ENCODE data around the gene ACOT9.
"Not testable (repeated sequence)": the region's sequence is repeated elsewhere in the genome, so short reads cannot be mapped to it uniquely, and the experiment has no call there.

The ACOT9 gene

GRCh38 chrX:23670528-23670927 is 72.5 kb downstream of the ACOT9 start:
- Histone ChIP-seq H3K9me3 (ENCODE audit: low read length) (no peaks in the 10 kb centered on the region), H3K27ac (ENCODE audit: low read depth, low read length) (no peak overlapping the region), H3K4me3 (ENCODE audit: low read depth in 1 of 2, low read length in 2 of 2) (no peak overlapping the region), H3K4me1 (ENCODE audit: insufficient read depth, low read length) (no peaks in the 10 kb centered on the region), H3K36me3 (ENCODE audit: insufficient read depth, low read length) (no peaks in the 10 kb centered on the region), H3K27me3 (ENCODE audit: control insufficient read depth in 1 of 2, insufficient read depth in 2 of 2, low read length in 2 of 2) (no peaks in the 10 kb centered on the region), H3K9ac (ENCODE audit: low read length) (no peak overlapping the region)

DNA sequence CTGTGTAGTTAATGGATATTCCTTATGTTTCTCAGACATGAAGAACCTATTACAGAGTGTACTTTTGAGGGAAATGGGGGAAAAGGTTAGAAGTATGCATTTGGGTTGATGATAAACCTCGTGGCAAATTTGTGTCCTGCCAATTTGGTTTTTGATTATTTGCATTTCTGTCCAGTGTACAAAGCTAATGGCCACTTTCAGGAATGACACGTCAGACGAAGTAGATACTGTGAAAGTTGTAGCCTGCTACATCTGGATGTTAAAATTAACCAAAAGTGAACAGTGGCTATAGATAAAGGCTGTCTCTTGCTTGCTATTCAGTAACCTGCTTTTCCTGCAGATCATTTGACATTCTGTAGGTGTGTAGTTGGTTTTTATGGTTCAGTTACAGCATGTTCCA is 74.7 kb downstream of the ACOT9 start:
- peak overlapping the region in 1 of 2 donors; percentile 44 for H3K4me3 ChIP-seq (ENCODE audit: low read depth in 1 of 2, low read length in 2 of 2)
- no peaks in the 10 kb centered on the region for H3K27me3 ChIP-seq (ENCODE audit: control insufficient read depth in 1 of 2, insufficient read depth in 2 of 2, low read length in 2 of 2)
- H3K27ac ChIP-seq (ENCODE audit: low read depth, low read length) = no peak overlapping the region
- H3K36me3 ChIP-seq (ENCODE audit: insufficient read depth, low read length) = no peaks in the 10 kb centered on the region
- H3K9me3 ChIP-seq (ENCODE audit: low read length) = no peaks in the 10 kb centered on the region
- H3K4me1 ChIP-seq (ENCODE audit: insufficient read depth, low read length) = no peaks in the 10 kb centered on the region
- H3K9ac ChIP-seq (ENCODE audit: low read length) = no peak overlapping the region

GRCh38 chrX:23667239-23668177 is 75.6 kb downstream of the ACOT9 start, which contains the start of gene PRDX4:
TSS of gene PRDX4 (plus strand) at chrX:23667493. CDS start at chrX:23667571, 78 bp downstream.
- no peaks in the 10 kb centered on the region for H3K4me1 ChIP-seq (ENCODE audit: insufficient read depth, low read length)
- no peaks in the 10 kb centered on the region for H3K36me3 ChIP-seq (ENCODE audit: insufficient read depth, low read length)
- no peak within 1 kb of the TSS for H3K9ac ChIP-seq (ENCODE audit: low read length)
- no peaks in the 10 kb centered on the region for H3K27me3 ChIP-seq (ENCODE audit: control insufficient read depth in 1 of 2, insufficient read depth in 2 of 2, low read length in 2 of 2)
- no peak within 1 kb of the TSS for H3K27ac ChIP-seq (ENCODE audit: low read depth, low read length)
- no peaks in the 10 kb centered on the region for H3K9me3 ChIP-seq (ENCODE audit: low read length)
- peak within 1 kb of the TSS; percentile 44 to 59 for H3K4me3 ChIP-seq (ENCODE audit: low read depth in 1 of 2, low read length in 2 of 2)

DNA sequence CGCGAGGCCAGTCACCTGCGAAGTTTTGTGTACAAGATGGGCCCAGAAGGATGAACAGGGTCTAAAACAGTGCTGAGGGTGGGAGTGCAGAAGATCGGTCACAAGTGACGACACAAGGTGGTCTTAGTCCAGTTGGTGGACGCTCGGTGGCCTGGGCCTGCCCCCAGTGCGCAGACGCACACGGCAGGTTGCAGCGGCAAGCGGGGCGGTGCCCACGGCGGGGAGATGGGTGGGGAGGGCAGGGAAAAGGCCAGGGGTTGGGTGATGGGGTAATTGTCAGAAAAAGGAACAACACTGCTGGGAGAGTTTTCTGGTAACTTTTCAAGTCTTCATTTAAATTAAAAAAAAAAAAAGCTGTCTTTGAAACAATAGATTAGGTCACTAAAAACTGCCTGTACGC is 76.8 kb downstream of the ACOT9 start:
- no peak overlapping the region for H3K27ac ChIP-seq (ENCODE audit: low read depth, low read length)
- no peak overlapping the region for H3K4me3 ChIP-seq (ENCODE audit: low read depth in 1 of 2, low read length in 2 of 2)
- H3K9ac ChIP-seq (ENCODE audit: low read length) = no peak overlapping the region
- H3K9me3 ChIP-seq (ENCODE audit: low read length) = no peaks in the 10 kb centered on the region
- no peaks in the 10 kb centered on the region for H3K36me3 ChIP-seq (ENCODE audit: insufficient read depth, low read length)
- H3K27me3 ChIP-seq (ENCODE audit: control insufficient read depth in 1 of 2, insufficient read depth in 2 of 2, low read length in 2 of 2) = no peaks in the 10 kb centered on the region
- no peaks in the 10 kb centered on the region for H3K4me1 ChIP-seq (ENCODE audit: insufficient read depth, low read length)

- H3K27ac ChIP-seq (ENCODE audit: low read depth, low read length) = no peak overlapping the region
- no peaks in the 10 kb centered on the region for H3K27me3 ChIP-seq (ENCODE audit: control insufficient read depth in 1 of 2, insufficient read depth in 2 of 2, low read length in 2 of 2)
- no peaks in the 10 kb centered on the region for H3K4me1 ChIP-seq (ENCODE audit: insufficient read depth, low read length)
- H3K36me3 ChIP-seq (ENCODE audit: insufficient read depth, low read length) = no peaks in the 10 kb centered on the region
- no peaks in the 10 kb centered on the region for H3K9me3 ChIP-seq (ENCODE audit: low read length)
- H3K9ac ChIP-seq (ENCODE audit: low read length) = no peak overlapping the region
- no peak overlapping the region for H3K4me3 ChIP-seq (ENCODE audit: low read depth in 1 of 2, low read length in 2 of 2)
Observed at GRCh38 chrX:23664496-23664895, 78.6 kb downstream of the ACOT9 start.

GRCh38 chrX:23662853-23663252 is 80.2 kb downstream of the ACOT9 start:
- Histone ChIP-seq H3K27me3 (ENCODE audit: control insufficient read depth in 1 of 2, insufficient read depth in 2 of 2, low read length in 2 of 2) (no peaks in the 10 kb centered on the region), H3K4me3 (ENCODE audit: low read depth in 1 of 2, low read length in 2 of 2) (no peak overlapping the region), H3K36me3 (ENCODE audit: insufficient read depth, low read length) (no peaks in the 10 kb centered on the region), H3K27ac (ENCODE audit: low read depth, low read length) (no peak overlapping the region), H3K4me1 (ENCODE audit: insufficient read depth, low read length) (no peaks in the 10 kb centered on the region), H3K9me3 (ENCODE audit: low read length) (no peaks in the 10 kb centered on the region), H3K9ac (ENCODE audit: low read length) (no peak overlapping the region)

GRCh38 chrX:23662187-23662586 is 80.9 kb downstream of the ACOT9 start:
- Histone ChIP-seq H3K27ac (ENCODE audit: low read depth, low read length) (no peak overlapping the region), H3K9ac (ENCODE audit: low read length) (no peak overlapping the region), H3K4me1 (ENCODE audit: insufficient read depth, low read length) (no peaks in the 10 kb centered on the region)

DNA sequence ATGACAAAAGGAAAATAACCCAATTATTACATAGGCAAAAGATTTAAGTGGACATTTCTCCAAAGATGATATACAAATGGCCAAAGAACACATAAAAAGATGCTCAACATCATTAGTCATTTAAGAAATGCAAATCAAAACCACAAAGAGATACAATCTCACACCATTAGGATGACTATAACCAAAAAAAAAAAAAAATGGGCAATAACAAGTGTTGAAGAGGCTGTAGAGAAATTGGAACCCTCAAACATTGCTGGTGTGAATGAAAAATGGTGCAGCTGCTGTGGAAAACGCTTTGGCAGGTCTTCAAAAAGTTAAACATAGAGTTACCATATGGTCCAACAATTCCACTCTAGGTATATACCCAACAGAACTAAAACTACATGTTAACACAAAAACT is 81.4 kb downstream of the ACOT9 start:
- Histone ChIP-seq H3K4me1 (ENCODE audit: insufficient read depth, low read length) (no peaks in the 10 kb centered on the region), H3K4me3 (ENCODE audit: low read depth in 1 of 2, low read length in 2 of 2) (no peak overlapping the region), H3K27ac (ENCODE audit: low read depth, low read length) (no peak overlapping the region), H3K36me3 (ENCODE audit: insufficient read depth, low read length) (no peaks in the 10 kb centered on the region), H3K9me3 (ENCODE audit: low read length) (no peaks in the 10 kb centered on the region), H3K9ac (ENCODE audit: low read length) (no peak overlapping the region), H3K27me3 (ENCODE audit: control insufficient read depth in 1 of 2, insufficient read depth in 2 of 2, low read length in 2 of 2) (no peaks in the 10 kb centered on the region)

More at GRCh38 chrX:23662187-23662586, 80.9 kb downstream of the ACOT9 start:
- H3K27me3 ChIP-seq (ENCODE audit: control insufficient read depth in 1 of 2, insufficient read depth in 2 of 2, low read length in 2 of 2) = no peaks in the 10 kb centered on the region
- no peak overlapping the region for H3K4me3 ChIP-seq (ENCODE audit: low read depth in 1 of 2, low read length in 2 of 2)
- no peaks in the 10 kb centered on the region for H3K9me3 ChIP-seq (ENCODE audit: low read length)
- H3K36me3 ChIP-seq (ENCODE audit: insufficient read depth, low read length) = no peaks in the 10 kb centered on the region

DNA sequence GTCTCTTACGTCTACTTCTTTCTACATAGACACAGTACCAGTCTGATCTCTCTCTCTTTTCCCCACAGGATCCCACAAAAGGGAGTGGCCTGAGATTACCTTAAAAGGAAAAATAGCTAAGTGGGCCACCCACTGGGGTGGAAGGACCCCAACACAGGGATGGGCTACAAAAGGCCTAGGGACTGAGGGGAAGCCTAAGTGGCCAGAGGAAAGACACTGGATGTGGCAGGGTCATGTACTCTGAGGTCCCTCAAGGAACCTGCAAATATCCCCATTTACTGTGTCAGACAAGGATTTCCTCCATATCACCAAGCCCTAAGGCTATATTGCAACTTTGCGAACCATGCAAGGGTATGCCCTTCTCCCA is 82.3 kb downstream of the ACOT9 start:
- Histone ChIP-seq H3K36me3 (ENCODE audit: insufficient read depth, low read length) (no peaks in the 10 kb centered on the region), H3K4me1 (ENCODE audit: insufficient read depth, low read length) (no peaks in the 10 kb centered on the region), H3K27me3 (ENCODE audit: control insufficient read depth in 1 of 2, insufficient read depth in 2 of 2, low read length in 2 of 2) (no peaks in the 10 kb centered on the region), H3K9ac (ENCODE audit: low read length) (no peak overlapping the region), H3K4me3 (ENCODE audit: low read depth in 1 of 2, low read length in 2 of 2) (no peak overlapping the region), H3K27ac (ENCODE audit: low read depth, low read length) (no peak overlapping the region), H3K9me3 (ENCODE audit: low read length) (no peaks in the 10 kb centered on the region)

DNA sequence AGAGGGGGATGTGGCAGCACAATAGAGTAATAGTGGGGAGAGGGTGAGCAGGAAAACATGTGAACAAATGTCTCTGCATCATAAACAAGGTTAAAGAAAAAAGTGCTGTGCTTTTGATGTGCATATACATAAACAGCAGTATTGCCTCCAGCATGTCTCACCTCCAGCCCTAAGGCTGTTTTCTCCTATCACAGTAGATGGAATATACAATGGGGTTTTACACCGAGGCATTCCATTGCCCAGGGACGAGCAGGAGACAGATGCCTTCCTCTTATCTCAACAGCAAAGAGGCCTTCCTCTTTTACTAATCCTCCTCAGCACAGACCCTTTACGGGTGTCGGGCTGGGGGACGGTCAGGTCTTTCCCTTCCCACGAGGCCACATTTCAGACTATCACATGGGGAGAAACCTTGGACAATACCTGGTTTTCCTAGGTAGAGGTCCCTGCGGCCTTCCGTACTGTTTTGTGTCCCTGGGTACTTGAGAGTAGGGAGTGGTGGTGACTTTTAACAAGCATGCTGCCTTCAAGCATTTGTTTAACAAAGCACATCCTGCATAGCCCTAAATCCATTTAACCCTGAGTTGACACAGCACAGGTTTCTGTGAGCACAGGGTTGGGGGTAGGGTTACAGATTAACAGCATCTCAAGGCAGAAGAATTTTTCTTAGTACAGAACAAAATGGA is 82.9 kb downstream of the ACOT9 start:
- H3K9ac ChIP-seq (ENCODE audit: low read length); H3K27ac ChIP-seq (ENCODE audit: low read depth, low read length); H3K36me3 ChIP-seq (ENCODE audit: insufficient read depth, low read length); H3K4me1 ChIP-seq (ENCODE audit: insufficient read depth, low read length); H3K4me3 ChIP-seq (ENCODE audit: low read depth in 1 of 2, low read length in 2 of 2); H3K27me3 ChIP-seq (ENCODE audit: control insufficient read depth in 1 of 2, insufficient read depth in 2 of 2, low read length in 2 of 2); H3K9me3 ChIP-seq (ENCODE audit: low read length): not testable (repeated sequence)

DNA sequence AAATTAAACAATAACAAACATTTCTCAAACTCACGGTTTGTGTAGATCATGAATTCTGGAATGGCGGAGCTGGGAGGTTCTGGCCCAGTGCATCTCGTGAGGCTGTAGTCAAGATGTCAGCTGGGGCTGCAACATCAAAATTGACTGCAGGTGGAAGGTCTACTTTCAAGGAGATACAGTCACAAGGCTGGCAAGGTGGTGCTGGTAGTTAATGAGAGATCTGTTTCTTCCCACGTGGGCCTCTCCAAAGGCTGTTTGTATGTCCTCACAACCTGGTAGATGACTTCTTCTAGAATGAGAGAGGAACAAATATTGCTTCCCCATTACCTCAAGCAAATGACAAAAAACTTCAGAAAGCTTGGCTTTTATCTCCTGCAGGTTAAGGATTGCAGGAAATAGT is 83.7 kb downstream of the ACOT9 start:
- Histone ChIP-seq H3K27ac (ENCODE audit: low read depth, low read length) (no peak overlapping the region), H3K36me3 (ENCODE audit: insufficient read depth, low read length) (no peaks in the 10 kb centered on the region), H3K4me3 (ENCODE audit: low read depth in 1 of 2, low read length in 2 of 2) (no peak overlapping the region), H3K9ac (ENCODE audit: low read length) (no peak overlapping the region), H3K4me1 (ENCODE audit: insufficient read depth, low read length) (no peaks in the 10 kb centered on the region), H3K9me3 (ENCODE audit: low read length) (no peaks in the 10 kb centered on the region), H3K27me3 (ENCODE audit: control insufficient read depth in 1 of 2, insufficient read depth in 2 of 2, low read length in 2 of 2) (no peaks in the 10 kb centered on the region)
